ENCODE measurements around the gene UMAD1. TPM values are rescaled to one million over a fixed set of nuclear protein-coding genes. Genes with fewer than 3 reads are reported as not detected.
"Not testable (repeated sequence)": the region's sequence is repeated elsewhere in the genome, so short reads cannot be mapped to it uniquely, and the experiment has no call there.

UMAD1 gene
- total RNA-seq, 1 donor from 2014 or later = 13.9 TPM

GRCh38 chr7:7816816-7817536 lies 176.4 kb downstream of the UMAD1 start:
- peak overlapping the region; percentile 67 for H3K4me3 Mint-ChIP-seq
- POLR2A ChIA-PET = interaction anchor here (0.6 to 1.7 kb wide), 2 partner anchors 104 to 140 kb away, joined by 3 to 6 read pairs; no protein-coding TSS in a partner anchor
- ATAC-seq (ENCODE audit: low read depth) = no peak
- peaks cover 76% of the 10 kb centered on the region for H3K4me1 Mint-ChIP-seq
- CTCF ChIA-PET = no interaction called here
- peak overlapping the region; percentile 82 for H3K27ac Mint-ChIP-seq
- peaks cover 9% of the 10 kb centered on the region for H3K36me3 Mint-ChIP-seq (ENCODE audit: low read depth)
- TF ChIP-seq CTCF (IDR thresholded peaks at IDR 0.05) = no peak
- no peak for DNase-seq
- peaks cover 9% of the 10 kb centered on the region for H3K9me3 Mint-ChIP-seq
- intact Hi-C loops (cut with micrococcal nuclease) = loop anchor here (2.0 kb wide), 2 partner anchors 44 to 52 kb away; no protein-coding TSS in a partner anchor
- H3K27me3 Mint-ChIP-seq = no peaks in the 10 kb centered on the region

- ChIA-PET CTCF (no interaction called here), POLR2A (interaction anchor here (0.6 to 1.7 kb wide), 2 partner anchors 103 to 141 kb away, joined by 3 to 6 read pairs; no protein-coding TSS in a partner anchor)
- no peak for ATAC-seq (ENCODE audit: low read depth)
- TF ChIP-seq CTCF (IDR thresholded peaks at IDR 0.05) = no peak
- DNase-seq = no peak
- Mint-ChIP-seq H3K4me3 (no peak overlapping the region), H3K27me3 (no peaks in the 10 kb centered on the region), H3K4me1 (peaks cover 81% of the 10 kb centered on the region), H3K27ac (peak overlapping the region; percentile 59), H3K9me3 (peaks cover 9% of the 10 kb centered on the region), H3K36me3 (ENCODE audit: low read depth) (peaks cover 8% of the 10 kb centered on the region)
- intact Hi-C loops (cut with micrococcal nuclease) = loop anchor here (2.0 kb wide), 2 partner anchors 45 to 51 kb away; no protein-coding TSS in a partner anchor
Observed at GRCh38 chr7:7817748-7818147, 177.2 kb downstream of the UMAD1 start.

GRCh38 chr7:7818179-7818578 lies 177.6 kb downstream of the UMAD1 start:
- H3K4me1 Mint-ChIP-seq = peaks cover 79% of the 10 kb centered on the region
- H3K4me3 Mint-ChIP-seq = peak overlapping the region; percentile 1
- H3K27me3 Mint-ChIP-seq; DNase-seq; CTCF ChIA-PET; H3K9me3 Mint-ChIP-seq; ATAC-seq (ENCODE audit: low read depth); H3K36me3 Mint-ChIP-seq (ENCODE audit: low read depth); intact Hi-C loops (cut with micrococcal nuclease): not testable (repeated sequence)
- H3K27ac Mint-ChIP-seq = peak overlapping the region; percentile 59
- POLR2A ChIA-PET = interaction anchor here (1.7 kb wide), 1 partner anchor 102 kb away, joined by 6 read pairs; no protein-coding TSS in a partner anchor

- ChIA-PET CTCF (no interaction called here), POLR2A (interaction anchor here (0.6 to 1.1 kb wide), 2 partner anchors 149 to 179 kb away, joined by 3 read pairs; partner anchors contain the start of gene GLCCI1)
- Mint-ChIP-seq H3K4me1 (peaks cover 74% of the 10 kb centered on the region), H3K36me3 (ENCODE audit: low read depth) (peaks cover 11% of the 10 kb centered on the region), H3K27me3 (no peaks in the 10 kb centered on the region), H3K27ac (peak overlapping the region; percentile 61), H3K4me3 (peak overlapping the region; percentile 39), H3K9me3 (peaks cover 9% of the 10 kb centered on the region)
- no peak for TF ChIP-seq CTCF (IDR thresholded peaks at IDR 0.05)
- DNase-seq (no peak), ATAC-seq (ENCODE audit: low read depth) (peak; percentile 40)
- intact Hi-C loops (cut with micrococcal nuclease) = loop anchor here (1.0 to 2.0 kb wide), 2 partner anchors 57 to 126 kb away; no protein-coding TSS in a partner anchor
Observed at GRCh38 chr7:7819442-7820247, 179.1 kb downstream of the UMAD1 start.

GRCh38 chr7:7820409-7820808 lies 179.9 kb downstream of the UMAD1 start:
- ATAC-seq (ENCODE audit: low read depth) (no peak), DNase-seq (no peak)
- intact Hi-C loops (cut with micrococcal nuclease) = loop anchor here (2.0 kb wide), 1 partner anchor 58 kb away; no protein-coding TSS in a partner anchor
- Mint-ChIP-seq H3K4me1 (peaks cover 67% of the 10 kb centered on the region), H3K27ac (no peak overlapping the region), H3K4me3 (no peak overlapping the region), H3K36me3 (ENCODE audit: low read depth) (peaks cover 16% of the 10 kb centered on the region), H3K27me3 (no peaks in the 10 kb centered on the region), H3K9me3 (peaks cover 11% of the 10 kb centered on the region)
- TF ChIP-seq CTCF (IDR thresholded peaks at IDR 0.05) = no peak
- POLR2A ChIA-PET = interaction anchor here (0.6 to 1.4 kb wide), 3 partner anchors 148 to 180 kb away, joined by 3 to 4 read pairs (median 4); partner anchors contain the start of genes GLCCI1 and UMAD1
- CTCF ChIA-PET = no interaction called here

All from activated B cell treated with CpG ODN at 0.5 μM for 24 hours (primary cell).